Stimulated activated naive CD8-positive, alpha-beta T cell treated with anti-CD3 and anti-CD28 coated beads, Interleukin-15, Interleukin-2, amounts not matched to agents 100 ng/mL and 50 ng/mL, for 24 hours (primary cell): Measurements from ENCODE around the gene C10orf90.

Experiments
- H3K27ac Mint-ChIP-seq: one replicate; pipeline ENCODE4 v1.8.0; 2021; ENCODE audit warnings: mild to moderate bottlenecking, mixed read lengths
- H3K27me3 Mint-ChIP-seq: one replicate; pipeline ENCODE4 v1.8.0; 2021; ENCODE audit warnings: mixed read lengths
- H3K36me3 Mint-ChIP-seq: one replicate; pipeline ENCODE4 v1.8.0; 2021; ENCODE audit warnings: low read depth, mixed read lengths
- H3K4me1 Mint-ChIP-seq: one replicate; pipeline ENCODE4 v1.8.0; 2021; ENCODE audit warnings: low read depth, mixed read lengths
- H3K4me3 Mint-ChIP-seq: one replicate; pipeline ENCODE4 v1.8.0; 2021; ENCODE audit warnings: mild to moderate bottlenecking, mixed read lengths
- H3K9me3 Mint-ChIP-seq: one replicate; pipeline ENCODE4 v1.8.0; 2021; ENCODE audit warnings: mixed read lengths

The C10orf90 gene

DNA sequence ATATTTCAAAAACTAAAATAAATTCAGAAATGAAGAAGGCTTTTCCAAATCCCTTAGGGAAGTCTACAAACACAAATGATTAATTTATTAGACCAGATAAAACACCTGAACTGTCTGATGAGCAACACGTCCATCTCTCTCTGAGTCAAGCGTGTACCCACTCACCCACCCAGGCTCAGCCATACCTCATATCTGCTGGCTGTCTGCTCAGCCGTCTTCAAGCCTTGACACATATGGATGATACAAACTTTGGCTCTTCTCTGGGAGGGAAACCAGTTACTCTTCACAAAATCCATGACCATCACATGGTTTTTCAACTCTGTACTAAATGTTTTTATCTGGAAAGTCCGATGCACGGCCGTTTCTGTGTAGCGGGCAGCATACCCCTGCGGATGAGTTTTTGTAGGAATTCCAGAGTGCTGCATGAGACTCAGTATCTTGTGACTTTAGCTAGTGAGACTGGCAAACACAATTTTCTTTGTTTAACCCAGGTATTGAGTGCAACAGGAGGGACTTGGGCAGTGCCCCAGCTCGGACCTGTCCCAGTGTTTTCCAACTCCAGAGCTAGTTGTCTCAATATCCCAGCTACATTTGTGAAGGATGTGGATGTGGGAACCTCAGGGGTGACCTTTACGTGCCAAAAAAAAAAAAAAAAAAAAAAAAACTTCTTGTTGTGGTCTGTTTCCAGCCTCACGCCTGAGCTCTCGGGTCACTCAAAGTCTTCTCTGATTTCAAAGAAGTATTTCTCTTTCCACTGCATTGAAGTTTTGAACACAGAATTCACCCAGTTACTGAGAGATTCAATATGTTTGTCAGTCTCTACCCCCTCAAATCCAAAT lies at the start of gene C10orf90:
Gene C10orf90, minus strand, starts transcription at position 638 of the 839 bp plus-strand sequence. Its CDS starts 213 bp downstream, at position 425.
- Mint-ChIP-seq H3K36me3 (no peaks in the 10 kb centered on the region), H3K27ac (no peak within 1 kb of the TSS)

DNA sequence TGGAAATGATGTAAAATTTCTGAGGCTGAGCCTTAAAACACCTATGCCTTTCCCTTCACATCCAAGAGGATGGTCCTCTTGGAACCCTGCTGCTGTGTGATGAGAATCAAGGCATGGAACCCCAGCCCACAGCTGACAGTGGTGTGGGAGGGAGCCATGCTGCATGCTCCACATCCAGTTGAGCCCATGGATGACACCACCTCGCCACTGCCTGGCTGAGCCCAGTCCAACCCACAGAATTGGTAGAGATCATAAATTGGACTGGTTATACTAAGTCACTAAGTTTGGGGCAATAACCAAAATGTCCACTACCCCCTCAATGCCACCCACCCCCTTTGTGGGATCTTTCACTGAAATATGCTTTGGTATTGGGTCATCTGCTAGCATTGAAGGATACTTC lies 45.9 kb upstream of the C10orf90 start:
- no peak overlapping the region for H3K27ac Mint-ChIP-seq
- no peak overlapping the region for H3K4me3 Mint-ChIP-seq
- H3K36me3 Mint-ChIP-seq, result no peaks in the 10 kb centered on the region
- H3K27me3 Mint-ChIP-seq, result peaks cover 6% of the 10 kb centered on the region
- no peaks in the 10 kb centered on the region for H3K4me1 Mint-ChIP-seq
- peaks cover 3% of the 10 kb centered on the region for H3K9me3 Mint-ChIP-seq

More for the DNA sequence above, at the start of gene C10orf90:
- peaks cover 2% of the 10 kb centered on the region for H3K4me1 Mint-ChIP-seq
- peaks cover 7% of the 10 kb centered on the region for H3K27me3 Mint-ChIP-seq
- H3K9me3 Mint-ChIP-seq, result peaks cover 3% of the 10 kb centered on the region
- no peak within 1 kb of the TSS for H3K4me3 Mint-ChIP-seq

DNA sequence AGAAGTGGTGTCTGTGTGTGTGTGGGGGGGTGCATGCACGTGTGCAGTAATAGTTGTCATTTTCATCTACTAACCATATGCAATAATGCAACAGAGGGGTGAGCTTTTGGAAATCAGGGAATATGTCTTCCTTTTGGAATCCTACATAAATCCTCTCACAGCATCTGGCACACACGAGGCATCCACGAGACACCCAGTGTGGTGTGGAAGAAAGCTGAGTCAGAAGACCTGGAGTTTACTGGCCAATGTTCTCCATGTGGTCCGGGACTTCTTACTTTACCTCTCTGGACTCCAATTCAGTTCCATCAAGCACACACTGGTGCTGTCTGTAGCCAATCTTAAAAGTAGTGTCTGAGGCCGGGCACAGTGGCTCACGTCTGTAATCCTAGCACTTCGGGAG lies 43.1 kb upstream of the C10orf90 start:
- no peak overlapping the region for H3K27ac Mint-ChIP-seq

GRCh38 chr10:126712681-126713080 lies 42.2 kb upstream of the C10orf90 start:
- Mint-ChIP-seq H3K36me3 (no peaks in the 10 kb centered on the region), H3K9me3 (peaks cover 12% of the 10 kb centered on the region), H3K27me3 (peaks cover 6% of the 10 kb centered on the region), H3K4me3 (no peak overlapping the region), H3K4me1 (no peaks in the 10 kb centered on the region), H3K27ac (no peak overlapping the region)

More for the DNA sequence above, 43.1 kb upstream of the C10orf90 start:
- H3K4me3 Mint-ChIP-seq, result no peak overlapping the region
- peaks cover 12% of the 10 kb centered on the region for H3K9me3 Mint-ChIP-seq
- H3K4me1 Mint-ChIP-seq, result no peaks in the 10 kb centered on the region
- no peaks in the 10 kb centered on the region for H3K36me3 Mint-ChIP-seq
- peaks cover 6% of the 10 kb centered on the region for H3K27me3 Mint-ChIP-seq

DNA sequence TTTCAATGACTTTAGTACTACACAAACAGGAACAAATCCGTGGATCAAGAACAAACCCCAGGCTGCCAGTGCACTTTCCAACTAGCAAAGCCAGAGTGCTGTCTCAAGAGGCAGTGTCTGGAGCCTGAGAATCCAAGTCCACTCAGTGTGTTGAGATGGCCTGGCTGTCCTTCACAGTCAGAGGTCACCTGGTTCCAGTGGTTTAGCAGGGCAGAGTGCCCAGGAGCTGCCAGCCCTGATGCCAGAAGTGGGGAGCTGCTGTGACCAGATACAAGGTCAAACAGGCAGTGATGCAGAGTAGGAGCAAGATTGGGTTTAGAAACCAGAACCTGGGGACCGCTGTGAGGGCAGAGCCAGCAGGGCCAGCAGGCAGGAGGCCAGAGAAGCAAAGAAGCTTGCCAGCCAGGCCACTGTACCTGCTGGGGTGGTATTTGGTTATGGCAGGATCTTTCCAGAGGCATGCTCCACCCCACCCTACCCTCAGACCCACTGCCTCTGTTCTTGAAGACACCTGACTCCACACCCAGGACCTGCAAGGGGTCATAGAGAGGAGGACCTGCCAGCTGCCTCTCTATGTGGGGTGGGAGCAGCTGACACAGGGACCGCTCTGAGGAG lies 35.6 kb upstream of the C10orf90 start:
- H3K27me3 Mint-ChIP-seq, result no peaks in the 10 kb centered on the region

GRCh38 chr10:126705131-126705530 lies 34.6 kb upstream of the C10orf90 start:
- H3K4me1 Mint-ChIP-seq, result no peaks in the 10 kb centered on the region
- H3K27ac Mint-ChIP-seq, result no peak overlapping the region
- no peaks in the 10 kb centered on the region for H3K36me3 Mint-ChIP-seq
- no peaks in the 10 kb centered on the region for H3K27me3 Mint-ChIP-seq
- H3K9me3 Mint-ChIP-seq, result no peaks in the 10 kb centered on the region
- no peak overlapping the region for H3K4me3 Mint-ChIP-seq

More for the DNA sequence above, 35.6 kb upstream of the C10orf90 start:
- Mint-ChIP-seq H3K36me3 (no peaks in the 10 kb centered on the region), H3K9me3 (peaks cover 8% of the 10 kb centered on the region), H3K4me1 (no peaks in the 10 kb centered on the region), H3K27ac (no peak overlapping the region), H3K4me3 (no peak overlapping the region)

- Mint-ChIP-seq H3K4me1 (no peaks in the 10 kb centered on the region), H3K36me3 (no peaks in the 10 kb centered on the region), H3K27me3 (no peaks in the 10 kb centered on the region), H3K4me3 (no peak overlapping the region), H3K9me3 (no peaks in the 10 kb centered on the region), H3K27ac (no peak overlapping the region)
Observed at GRCh38 chr10:126704649-126705048, 34.2 kb upstream of the C10orf90 start.

DNA sequence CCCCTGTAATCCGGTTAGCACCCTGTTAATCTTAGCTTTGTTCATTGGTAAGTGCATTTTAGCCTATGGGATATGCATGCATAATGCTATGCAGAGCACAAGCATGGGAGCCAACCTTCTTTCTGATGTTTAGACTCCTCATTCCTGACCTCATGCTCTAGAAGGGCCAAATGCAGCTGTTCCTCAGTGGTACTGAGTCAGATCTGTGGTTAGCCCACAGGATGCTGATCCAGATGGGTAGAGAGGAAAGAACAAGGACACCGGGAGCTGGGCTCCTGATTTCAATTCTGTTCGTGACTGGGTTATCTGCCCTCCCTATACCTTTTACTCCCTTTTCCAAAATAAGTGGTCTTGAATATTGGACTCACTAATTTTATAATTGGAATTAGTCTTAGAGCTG lies 31.7 kb upstream of the C10orf90 start:
- H3K4me3 Mint-ChIP-seq, result no peak overlapping the region
- H3K9me3 Mint-ChIP-seq, result peaks cover 6% of the 10 kb centered on the region
- H3K36me3 Mint-ChIP-seq, result no peaks in the 10 kb centered on the region
- no peak overlapping the region for H3K27ac Mint-ChIP-seq
- H3K4me1 Mint-ChIP-seq, result no peaks in the 10 kb centered on the region
- H3K27me3 Mint-ChIP-seq, result no peaks in the 10 kb centered on the region

GRCh38 chr10:126701526-126701925 lies 31.0 kb upstream of the C10orf90 start:
- H3K27me3 Mint-ChIP-seq, result no peaks in the 10 kb centered on the region
- no peak overlapping the region for H3K4me3 Mint-ChIP-seq
- peaks cover 6% of the 10 kb centered on the region for H3K9me3 Mint-ChIP-seq
- no peak overlapping the region for H3K27ac Mint-ChIP-seq
- no peaks in the 10 kb centered on the region for H3K4me1 Mint-ChIP-seq
- no peaks in the 10 kb centered on the region for H3K36me3 Mint-ChIP-seq

GRCh38 chr10:126696684-126697083 lies 26.2 kb upstream of the C10orf90 start:
- Mint-ChIP-seq H3K4me3 (no peak overlapping the region), H3K27me3 (no peaks in the 10 kb centered on the region), H3K9me3 (peaks cover 6% of the 10 kb centered on the region), H3K27ac (no peak overlapping the region), H3K36me3 (no peaks in the 10 kb centered on the region), H3K4me1 (no peaks in the 10 kb centered on the region)

GRCh38 chr10:126691456-126691855 lies 21.0 kb upstream of the C10orf90 start:
- Mint-ChIP-seq H3K27me3 (no peaks in the 10 kb centered on the region), H3K4me3 (no peak overlapping the region), H3K9me3 (no peaks in the 10 kb centered on the region), H3K4me1 (no peaks in the 10 kb centered on the region), H3K27ac (no peak overlapping the region), H3K36me3 (no peaks in the 10 kb centered on the region)

DNA sequence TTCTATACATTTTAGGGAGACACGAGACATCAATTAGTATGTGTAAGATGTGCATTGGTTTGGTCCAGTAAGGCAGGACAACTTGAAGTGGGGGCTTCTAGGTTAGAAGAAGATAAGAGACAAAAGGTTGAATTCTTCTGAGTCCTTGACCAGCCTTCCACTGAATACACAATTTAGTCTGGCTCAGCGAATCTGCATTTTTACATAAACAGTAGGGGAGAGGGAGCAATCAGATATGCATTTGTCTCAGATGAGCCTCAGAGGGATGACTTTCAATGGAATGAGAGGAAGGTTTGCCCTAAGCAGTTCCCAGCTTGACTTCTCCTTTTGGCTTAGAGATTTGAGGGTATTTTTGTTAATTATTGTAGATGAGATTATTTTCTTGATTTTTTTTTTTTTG lies 20.0 kb upstream of the C10orf90 start:
- no peak overlapping the region for H3K4me3 Mint-ChIP-seq
- no peak overlapping the region for H3K27ac Mint-ChIP-seq
- H3K36me3 Mint-ChIP-seq, result no peaks in the 10 kb centered on the region
- H3K27me3 Mint-ChIP-seq, result no peaks in the 10 kb centered on the region
- H3K9me3 Mint-ChIP-seq, result no peaks in the 10 kb centered on the region
- H3K4me1 Mint-ChIP-seq, result no peaks in the 10 kb centered on the region

GRCh38 chr10:126689461-126689994 lies 19.0 kb upstream of the C10orf90 start:
- H3K4me1 Mint-ChIP-seq, result no peaks in the 10 kb centered on the region
- no peaks in the 10 kb centered on the region for H3K36me3 Mint-ChIP-seq
- H3K9me3 Mint-ChIP-seq, result no peaks in the 10 kb centered on the region
- no peak overlapping the region for H3K27ac Mint-ChIP-seq
- no peak overlapping the region for H3K4me3 Mint-ChIP-seq
- H3K27me3 Mint-ChIP-seq, result no peaks in the 10 kb centered on the region

- Mint-ChIP-seq H3K27ac (no peak overlapping the region), H3K4me3 (no peak overlapping the region), H3K4me1 (no peaks in the 10 kb centered on the region), H3K36me3 (no peaks in the 10 kb centered on the region), H3K9me3 (no peaks in the 10 kb centered on the region), H3K27me3 (no peaks in the 10 kb centered on the region)
Observed at GRCh38 chr10:126687121-126687606, 16.7 kb upstream of the C10orf90 start.

GRCh38 chr10:126686719-126687118 lies 16.2 kb upstream of the C10orf90 start:
- H3K27ac Mint-ChIP-seq, result no peak overlapping the region

More at GRCh38 chr10:126686719-126687118, 16.2 kb upstream of the C10orf90 start:
- Mint-ChIP-seq H3K4me3 (no peak overlapping the region), H3K9me3 (no peaks in the 10 kb centered on the region), H3K36me3 (no peaks in the 10 kb centered on the region), H3K27me3 (no peaks in the 10 kb centered on the region), H3K4me1 (no peaks in the 10 kb centered on the region)
